H1 (cell line): ENCODE results near the gene CRYGN. TPM values are rescaled to one million over a fixed set of nuclear protein-coding genes. Genes with fewer than 3 reads are reported as not detected.
A peak's percentile ranks its signal among the peaks of the same experiment; 100 is the strongest.

Experiments used
- CTCF ChIA-PET: fragments of 300-600 bp; sonication (Branson Sonifier 250); formaldehyde crosslinking; loops from one replicate; lab custom pipeline; 2021; ENCODE audit not compliant: partially characterized antibody; lab: Charles Lee
- POLR2A ChIA-PET: fragments of 300-600 bp; sonication (Branson Sonifier 250); formaldehyde crosslinking; loops from one replicate; lab custom pipeline; 2021; ENCODE audit warnings: inconsistent platforms; ENCODE audit not compliant: partially characterized antibody; lab: Charles Lee
- DNase-seq, 2 experiments: peaks; one replicate each; pipeline versions ENCODE4 v3.0.0 to v3.0.0-alpha.2; 2010 to 2022; ENCODE audit warnings: low spot score in 2 of 2, low read depth in 1 of 2, mixed read lengths in 1 of 2
- FAIRE-seq: peaks from 2 replicates; lab custom pipeline; 2011; peaks lifted over from hg19 to GRCh38; lab: Jason Lieb, UNC
- H2AFZ ChIP-seq: 2 replicates; pipeline ENCODE4 v1.8.1; 2012; ENCODE audit warnings: low read length, inconsistent platforms
- H2AK5ac ChIP-seq: 2 replicates; pipeline ENCODE4 v1.6.1; 2013; ENCODE audit warnings: low read depth, low read length
- H2BK120ac ChIP-seq: replicated peaks from 2 replicates; pipeline ENCODE3; 2013; ENCODE audit warnings: low read depth, low read length, inconsistent platforms
- H2BK12ac ChIP-seq: 2 replicates; pipeline ENCODE4 v1.6.1; 2013; ENCODE audit warnings: low read depth, low read length
- H2BK15ac ChIP-seq: 2 replicates; pipeline ENCODE4 v1.6.1; 2013; ENCODE audit warnings: low read length
- H2BK20ac ChIP-seq: 2 replicates; pipeline ENCODE4 v1.6.1; 2013; ENCODE audit warnings: low read length
- H2BK5ac ChIP-seq: 2 replicates; pipeline ENCODE4 v1.6.1; 2013; ENCODE audit warnings: low read depth, low read length
- H3K14ac ChIP-seq: 2 replicates; pipeline ENCODE4 v1.6.1; 2013; ENCODE audit warnings: inconsistent platforms; ENCODE audit not compliant: insufficient read length
- H3K18ac ChIP-seq: 2 replicates; pipeline ENCODE4 v1.6.1; 2013; ENCODE audit warnings: low read length; ENCODE audit errors: extremely low read depth
- H3K23ac ChIP-seq: 2 replicates; pipeline ENCODE4 v1.6.1; 2013; ENCODE audit warnings: inconsistent platforms; ENCODE audit not compliant: insufficient read length
- H3K23me2 ChIP-seq: 2 replicates; pipeline ENCODE4 v1.6.1; 2013; ENCODE audit warnings: low read depth, low read length
- H3K27ac ChIP-seq: 2 replicates; pipeline ENCODE4 v1.6.1; 2011; ENCODE audit warnings: low read depth, low read length, inconsistent platforms
- H3K27me3 ChIP-seq, 4 experiments: replicated peaks in 1 of 4; 1 replicate in 1 of 4; 2 replicates in 3 of 4; pipeline versions ENCODE4 v1.6.1 to v1.8.1; 2011 to 2013; ENCODE audit warnings: low read length in 3 of 4, mild to moderate bottlenecking in 3 of 4, inconsistent platforms in 2 of 4, mixed read lengths in 2 of 4, moderate library complexity in 1 of 4; ENCODE audit not compliant: control insufficient read depth in 3 of 4, insufficient read depth in 3 of 4; ENCODE audit errors: extremely low read depth in 1 of 4
- H3K36me3 ChIP-seq, 4 experiments: 2 replicates each; pipeline versions ENCODE4 v1.6.1 to v1.8.1; 2011 to 2013; ENCODE audit warnings: mild to moderate bottlenecking in 4 of 4, low read length in 3 of 4, moderate library complexity in 2 of 4, control low read depth in 1 of 4, inconsistent platforms in 1 of 4; ENCODE audit not compliant: insufficient read depth in 4 of 4, control insufficient read depth in 2 of 4
- H3K4ac ChIP-seq: replicated peaks from 2 replicates; pipeline ENCODE3; 2013; ENCODE audit warnings: low read length, low read depth, mixed read lengths, inconsistent platforms; ENCODE audit not compliant: insufficient read length
- H3K4me1 ChIP-seq, 4 experiments: replicated peaks in 1 of 4; 1 replicate in 1 of 4; 2 replicates in 3 of 4; pipeline versions ENCODE4 v1.6.1 to v1.8.1; 2011 to 2013; ENCODE audit warnings: low read length in 3 of 4, inconsistent platforms in 2 of 4, mixed read lengths in 1 of 4; ENCODE audit not compliant: insufficient read depth in 4 of 4, control insufficient read depth in 3 of 4
- H3K4me2 ChIP-seq, 2 experiments: 2 replicates each; pipeline versions ENCODE4 v1.6.1 to v1.8.1; 2011 to 2013; ENCODE audit warnings: low read depth in 2 of 2, low read length in 2 of 2, control low read depth in 1 of 2, inconsistent platforms in 1 of 2, mild to moderate bottlenecking in 1 of 2; ENCODE audit not compliant: insufficient read depth in 1 of 2
- H3K4me3 ChIP-seq, 4 experiments: fragments of 200-600, 300-600 bp in 1 of 4; sonication (generic), shearing (Covaris generic), sonication (Bioruptor Twin) in 1 of 4; 2 replicates each; pipeline versions ENCODE4 v1.5.1 to v1.8.1; 2011 to 2016; ENCODE audit warnings: low read length in 4 of 4, low read depth in 3 of 4, control low read depth in 2 of 4, inconsistent platforms in 2 of 4, mild to moderate bottlenecking in 2 of 4, mixed read lengths in 1 of 4, moderate library complexity in 1 of 4; ENCODE audit not compliant: insufficient read depth in 2 of 4; ENCODE audit errors: extremely low read depth in 1 of 4
- H3K56ac ChIP-seq: replicated peaks from 2 replicates; pipeline ENCODE3; 2013; ENCODE audit warnings: low read depth, mild to moderate bottlenecking, mixed read lengths, low read length, inconsistent platforms; ENCODE audit not compliant: insufficient read length
- H3K79me1 ChIP-seq: 2 replicates; pipeline ENCODE4 v1.6.1; 2013; ENCODE audit warnings: low read depth, low read length, control low read depth
- H3K79me2 ChIP-seq, 2 experiments: 2 replicates each; pipeline versions ENCODE4 v1.6.1 to v1.8.1; 2012 to 2013; ENCODE audit warnings: low read length in 2 of 2, mild to moderate bottlenecking in 2 of 2, inconsistent platforms in 1 of 2; ENCODE audit not compliant: insufficient read depth in 2 of 2, control insufficient read depth in 1 of 2
- H3K9ac ChIP-seq, 4 experiments: replicated peaks in 1 of 4; 1 replicate in 1 of 4; 2 replicates in 3 of 4; pipeline versions ENCODE4 v1.6.1 to v1.8.1; 2011 to 2013; ENCODE audit warnings: low read depth in 3 of 4, low read length in 3 of 4, control low read depth in 2 of 4, mild to moderate bottlenecking in 2 of 4, moderate library complexity in 2 of 4, inconsistent platforms in 1 of 4; ENCODE audit errors: extremely low read depth in 1 of 4
- H3K9me3 ChIP-seq, 2 experiments: 2 replicates each; pipeline versions ENCODE4 v1.6.1 to v1.8.1; 2012 to 2013; ENCODE audit warnings: mild to moderate bottlenecking in 2 of 2, moderate library complexity in 2 of 2, control low read depth in 1 of 2, inconsistent platforms in 1 of 2, low read depth in 1 of 2, low read length in 1 of 2, mixed read lengths in 1 of 2; ENCODE audit not compliant: insufficient read depth in 2 of 2
- H4K20me1 ChIP-seq, 2 experiments: replicated peaks in 1 of 2; 2 replicates each; pipeline versions ENCODE3 to v1.8.1; 2011 to 2013; ENCODE audit warnings: inconsistent platforms in 2 of 2, low read length in 2 of 2, mild to moderate bottlenecking in 1 of 2; ENCODE audit not compliant: insufficient read depth in 2 of 2, control insufficient read depth in 1 of 2
- H4K5ac ChIP-seq: 2 replicates; pipeline ENCODE4 v1.6.1; 2013; ENCODE audit warnings: low read length, low read depth, mixed read lengths, inconsistent platforms; ENCODE audit not compliant: insufficient read length
- H4K8ac ChIP-seq: 2 replicates; pipeline ENCODE4 v1.8.0; 2013; ENCODE audit warnings: mild to moderate bottlenecking, moderate library complexity, low read length, inconsistent platforms; ENCODE audit not compliant: insufficient read depth; ENCODE audit errors: extremely low read depth
- H4K91ac ChIP-seq: replicated peaks from 2 replicates; pipeline ENCODE3; 2013; ENCODE audit warnings: low read length, mixed read lengths, inconsistent platforms; ENCODE audit not compliant: insufficient read length
- EZH2 ChIP-seq: fragments of 200-600 bp; sonication (generic); IDR thresholded peaks from 2 replicates; pipeline ENCODE4 v1.7.1; 2012; ENCODE audit warnings: low read depth, mild to moderate bottlenecking, moderate library complexity, low read length, inconsistent platforms; ENCODE audit not compliant: severe bottlenecking
- KDM4A ChIP-seq: IDR thresholded peaks from one replicate; pipeline ENCODE4 v1.7.1; 2012; ENCODE audit warnings: low read depth, mild to moderate bottlenecking, moderate library complexity, low read length, inconsistent platforms; ENCODE audit not compliant: severe bottlenecking
- POU5F1 ChIP-seq: IDR thresholded peaks from 2 replicates; pipeline ENCODE4 v1.6.1; 2011; ENCODE audit warnings: low read depth, mild to moderate bottlenecking, low read length, moderate library complexity
- RFX5 ChIP-seq: IDR thresholded peaks from 2 replicates; pipeline ENCODE4 v1.6.1; 2011; ENCODE audit warnings: low read depth, low read length, improper control_type of control experiment, borderline replicate concordance
- SUZ12 ChIP-seq: fragments of 200-600 bp; sonication (generic); IDR thresholded peaks from 2 replicates; pipeline ENCODE4 v1.6.1; 2012; ENCODE audit warnings: mild to moderate bottlenecking, inconsistent platforms, low read length, moderate library complexity, mixed read lengths
- WGBS, 2 experiments: shearing (Covaris generic) in 1 of 2; methylation state at CpG; one replicate each; pipeline versions ENCODE4 v1.1.6 to v1.1.7; 2013 to 2015; ENCODE audit warnings: low lambda C conversion rate in 2 of 2, mixed read lengths in 2 of 2, inconsistent platforms in 1 of 2, low coverage in 1 of 2, missing lambda C conversion rate in 1 of 2; ENCODE audit not compliant: insufficient replicate concordance in 2 of 2, insufficient coverage in 1 of 2, insufficient read length in 1 of 2; ENCODE audit errors: extremely low coverage in 1 of 2, missing lambda C conversion rate in 1 of 2; 5-methylcytosine and 5-hydroxymethylcytosine counted together
- polyA plus RNA-seq, 7 experiments: library from polyadenylated mRNA; depleted of rRNA in 3 of 7; stranded (reverse) in 5 of 7; unstranded in 2 of 7; fragments of >200 nt in 5 of 7; fragments of 200-250 nt in 2 of 7; gene quantifications; 1 replicate in 5 of 7; 2 replicates in 1 of 7; 4 replicates in 1 of 7; pipeline versions ENCODE4 v1.2.1 to v1.2.3, GENCODE V29; 2011 to 2013; ENCODE audit warnings: missing spikeins in 2 of 7, mixed read lengths in 2 of 7
- total RNA-seq: library from RNA; stranded (reverse); fragmentation: NEBNext Ultra II Directional; extraction: Animal tissue kit (Norgen Biotek cat#: 25700); gene quantifications from 2 replicates; pipeline ENCODE4 v1.2.1, GENCODE V29; 2021
- TF ChIP-seq, protein P1 (sequence below): IDR thresholded peaks from 2 replicates; pipeline ENCODE4 v1.6.1; 2012; ENCODE audit warnings: low read length, inconsistent platforms

Gene CRYGN
- total and polyA plus RNA-seq, 2 of the 8 experiments (the other 6 are each of a cell fraction or from before 2014, with no cell fraction given), result 0.98 to 1.6 TPM

DNA sequence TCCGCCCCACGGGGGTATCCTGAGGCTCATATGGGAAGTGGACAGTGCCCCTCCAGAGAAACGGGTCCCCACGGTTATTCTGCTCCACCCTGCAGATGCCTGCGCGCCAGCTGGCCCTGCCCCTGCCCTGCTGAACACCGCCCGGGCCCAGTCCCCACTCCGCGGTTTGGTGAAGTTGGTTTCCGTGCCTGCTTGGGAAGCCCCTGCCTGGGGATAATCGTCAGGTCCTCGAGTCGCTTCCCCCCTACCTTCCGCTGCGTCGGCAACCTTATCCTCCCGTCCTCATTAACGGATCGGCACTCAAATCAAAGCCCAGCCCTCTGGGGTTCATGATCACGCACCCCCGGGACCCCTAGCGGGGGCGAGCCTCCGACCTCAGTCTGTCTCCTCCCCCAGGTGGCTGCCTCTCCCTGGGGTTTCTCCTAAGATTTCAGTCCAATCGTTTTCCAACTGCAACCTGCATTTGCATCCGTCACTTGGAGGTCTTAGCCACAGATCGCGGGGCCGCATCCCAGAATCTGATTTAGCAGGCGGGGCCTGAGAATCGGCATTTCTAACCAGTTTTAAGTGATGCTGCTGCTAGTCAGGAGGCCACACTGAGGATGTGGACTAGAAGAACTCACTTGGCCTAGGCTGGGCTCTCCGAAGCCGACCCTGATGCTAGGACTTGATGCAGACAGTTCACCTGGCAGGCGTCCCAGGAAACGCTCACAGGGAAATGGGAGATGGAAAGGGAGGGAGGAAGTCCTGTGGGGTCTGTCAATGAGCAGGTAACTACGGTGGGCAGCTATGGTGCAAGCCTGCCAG, 57.7 kb downstream of the CRYGN start:
- CTCF ChIA-PET, result interaction anchor here (0.6 to 16.9 kb wide), 4 partner anchors 15 to 439 kb away, joined by 3 to 185 read pairs (median 10); no protein-coding TSS in a partner anchor

More for the DNA sequence above, 57.7 kb downstream of the CRYGN start:
- FAIRE-seq, result no peak
- Histone ChIP-seq H3K23ac (no peak overlapping the region), H3K18ac (peak overlapping the region; percentile 71; the same call in 1 of the 2 replicates), H3K79me2 (no peaks in the 10 kb centered on the region), H4K8ac (peak overlapping the region; percentile 79), H2AK5ac (no peak overlapping the region), H3K4me1 (peaks cover 0 to 30% (median 8%) of the 10 kb centered on the region in 4 experiments; a peak in 6 of 7 replicates), H3K56ac (no peak overlapping the region), H3K4me2 (peak overlapping the region; percentile 80 to 87), H2BK12ac (0 out of 2 replicates have a peak overlapping the region, but pooled peaks have one; percentile 17), H3K4me3 (peak overlapping the region; percentile 25 to 57 (median 38)), H2BK20ac (no peak overlapping the region), H2BK15ac (0 out of 2 replicates have a peak overlapping the region, but pooled peaks have one; percentile 65), H3K27ac (no peak overlapping the region), H3K79me1 (no peaks in the 10 kb centered on the region), H2BK120ac (no peak overlapping the region), H3K36me3 (peaks cover 0 to 6% (median 0%) of the 10 kb centered on the region in 4 experiments; a peak in 1 of 8 replicates), H2BK5ac (no peak overlapping the region; the same call in 1 of the 2 replicates), H3K23me2 (peaks cover 14% of the 10 kb centered on the region; the same call in 1 of the 2 replicates), H3K4ac (no peak overlapping the region), H3K9me3 (no peaks in the 10 kb centered on the region), H2AFZ (no peak overlapping the region), H3K14ac (no peak overlapping the region), H4K91ac (no peak overlapping the region), H3K27me3 (peaks cover 8 to 27% (median 22%) of the 10 kb centered on the region in 4 experiments), H4K20me1 (peaks cover 0 to 2% of the 10 kb centered on the region in 2 experiments), H3K9ac (no peak overlapping the region; a peak in 1 of 7 replicates), H4K5ac (no peak overlapping the region)
- peak in 1 of 2 experiments; percentile 63 for DNase-seq
- WGBS, 2 experiments, result 18% methylated on average over 37 of the region's 37 CpGs; no CpG with 5 or more reads in 1 of the 2 experiments
- POLR2A ChIA-PET, result no interaction called here
- no peak for TF ChIP-seq RFX5
- TF ChIP-seq POU5F1, result no peak
- TF ChIP-seq EZH2, result peak; percentile 71
- peak; percentile 4 for TF ChIP-seq KDM4A
- peak; percentile 71 for TF ChIP-seq SUZ12
- TF ChIP-seq, protein P1, sequence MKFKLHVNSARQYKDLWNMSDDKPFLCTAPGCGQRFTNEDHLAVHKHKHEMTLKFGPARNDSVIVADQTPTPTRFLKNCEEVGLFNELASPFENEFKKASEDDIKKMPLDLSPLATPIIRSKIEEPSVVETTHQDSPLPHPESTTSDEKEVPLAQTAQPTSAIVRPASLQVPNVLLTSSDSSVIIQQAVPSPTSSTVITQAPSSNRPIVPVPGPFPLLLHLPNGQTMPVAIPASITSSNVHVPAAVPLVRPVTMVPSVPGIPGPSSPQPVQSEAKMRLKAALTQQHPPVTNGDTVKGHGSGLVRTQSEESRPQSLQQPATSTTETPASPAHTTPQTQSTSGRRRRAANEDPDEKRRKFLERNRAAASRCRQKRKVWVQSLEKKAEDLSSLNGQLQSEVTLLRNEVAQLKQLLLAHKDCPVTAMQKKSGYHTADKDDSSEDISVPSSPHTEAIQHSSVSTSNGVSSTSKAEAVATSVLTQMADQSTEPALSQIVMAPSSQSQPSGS, result no peak
